ENCODE measurements around the gene LRPAP1. TPM values are rescaled to one million over a fixed set of nuclear protein-coding genes. Genes with fewer than 3 reads are reported as not detected.

Gene LRPAP1
- total RNA-seq, 1 donor from 2014 or later, result 81.6 TPM

DNA sequence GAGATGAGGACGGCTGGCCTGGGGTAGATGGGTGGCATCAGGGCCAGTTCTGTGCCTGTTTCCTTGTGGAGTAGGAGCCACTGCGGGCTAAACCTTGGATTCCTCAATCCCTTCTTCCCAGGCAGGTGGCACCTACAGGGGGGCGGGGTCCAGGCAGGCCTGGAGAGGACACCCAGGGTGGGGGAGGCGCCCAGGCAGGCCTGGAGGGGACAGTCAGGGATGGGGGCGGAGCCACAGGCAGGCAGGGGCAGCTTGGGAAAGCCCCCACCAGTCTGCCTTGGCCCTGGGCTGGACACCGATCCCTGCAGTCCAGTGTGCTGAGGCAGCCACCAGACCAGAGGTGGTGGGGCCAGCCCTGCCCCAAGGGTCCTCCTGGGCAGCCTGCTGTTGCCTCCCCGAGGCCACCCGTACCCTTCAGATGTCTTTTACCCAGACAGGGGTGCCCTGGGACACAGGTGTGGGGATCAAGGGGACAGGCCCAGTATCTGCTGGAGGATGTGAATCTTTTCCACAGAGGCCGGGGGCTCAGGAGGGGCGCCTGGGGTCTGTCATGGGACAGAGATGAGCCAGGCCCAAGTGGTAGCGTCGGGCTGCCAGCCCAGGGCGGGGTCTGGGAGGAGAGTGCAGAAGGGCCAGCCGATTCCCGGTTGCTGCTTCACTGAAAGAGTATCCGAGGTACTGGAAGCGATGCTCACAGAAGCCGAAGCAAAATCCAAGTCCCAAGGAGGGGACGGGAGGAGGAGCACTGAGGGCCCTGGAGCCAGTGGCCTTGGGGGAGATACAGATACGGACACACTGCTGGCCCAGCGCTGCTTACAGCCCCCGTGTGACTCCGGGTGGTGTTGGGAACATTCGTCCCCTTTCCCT, 34.5 kb downstream of the LRPAP1 start:
- no peak overlapping the region for H3K4me3 ChIP-seq (ENCODE audit: low read depth, low read length)
- no peak for DNase-seq (ENCODE audit: low read depth)
- TF ChIP-seq, protein P1, sequence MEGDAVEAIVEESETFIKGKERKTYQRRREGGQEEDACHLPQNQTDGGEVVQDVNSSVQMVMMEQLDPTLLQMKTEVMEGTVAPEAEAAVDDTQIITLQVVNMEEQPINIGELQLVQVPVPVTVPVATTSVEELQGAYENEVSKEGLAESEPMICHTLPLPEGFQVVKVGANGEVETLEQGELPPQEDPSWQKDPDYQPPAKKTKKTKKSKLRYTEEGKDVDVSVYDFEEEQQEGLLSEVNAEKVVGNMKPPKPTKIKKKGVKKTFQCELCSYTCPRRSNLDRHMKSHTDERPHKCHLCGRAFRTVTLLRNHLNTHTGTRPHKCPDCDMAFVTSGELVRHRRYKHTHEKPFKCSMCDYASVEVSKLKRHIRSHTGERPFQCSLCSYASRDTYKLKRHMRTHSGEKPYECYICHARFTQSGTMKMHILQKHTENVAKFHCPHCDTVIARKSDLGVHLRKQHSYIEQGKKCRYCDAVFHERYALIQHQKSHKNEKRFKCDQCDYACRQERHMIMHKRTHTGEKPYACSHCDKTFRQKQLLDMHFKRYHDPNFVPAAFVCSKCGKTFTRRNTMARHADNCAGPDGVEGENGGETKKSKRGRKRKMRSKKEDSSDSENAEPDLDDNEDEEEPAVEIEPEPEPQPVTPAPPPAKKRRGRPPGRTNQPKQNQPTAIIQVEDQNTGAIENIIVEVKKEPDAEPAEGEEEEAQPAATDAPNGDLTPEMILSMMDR (conservative IDR thresholded peaks at IDR 0.05; ENCODE audit: low read depth, low read length), result no peak

DNA sequence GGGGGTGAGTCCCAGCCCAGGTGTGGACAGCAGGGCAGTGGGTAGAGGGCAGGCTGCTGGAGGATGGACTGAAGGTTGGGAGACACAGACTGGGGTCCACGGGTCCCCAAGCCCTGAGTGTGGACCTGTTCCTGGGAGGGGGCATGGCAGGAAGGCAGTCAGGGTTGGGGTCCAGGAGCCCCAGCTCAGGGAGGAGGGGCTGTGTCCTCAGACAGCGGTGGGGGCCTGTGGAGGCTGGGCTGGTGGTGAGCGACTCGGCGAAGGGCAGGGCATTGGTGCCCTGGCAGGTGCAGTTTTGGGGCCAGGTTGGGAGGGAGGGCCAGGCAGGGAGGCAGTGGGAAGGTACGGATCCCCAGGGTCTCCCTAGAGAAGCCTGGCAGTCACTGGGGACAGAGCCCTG, 35.1 kb downstream of the LRPAP1 start:
- H3K4me3 ChIP-seq (ENCODE audit: low read depth, low read length), result no peak overlapping the region
- DNase-seq (ENCODE audit: low read depth), result no peak
- TF ChIP-seq, protein P1 (conservative IDR thresholded peaks at IDR 0.05; ENCODE audit: low read depth, low read length), result no peak

DNA sequence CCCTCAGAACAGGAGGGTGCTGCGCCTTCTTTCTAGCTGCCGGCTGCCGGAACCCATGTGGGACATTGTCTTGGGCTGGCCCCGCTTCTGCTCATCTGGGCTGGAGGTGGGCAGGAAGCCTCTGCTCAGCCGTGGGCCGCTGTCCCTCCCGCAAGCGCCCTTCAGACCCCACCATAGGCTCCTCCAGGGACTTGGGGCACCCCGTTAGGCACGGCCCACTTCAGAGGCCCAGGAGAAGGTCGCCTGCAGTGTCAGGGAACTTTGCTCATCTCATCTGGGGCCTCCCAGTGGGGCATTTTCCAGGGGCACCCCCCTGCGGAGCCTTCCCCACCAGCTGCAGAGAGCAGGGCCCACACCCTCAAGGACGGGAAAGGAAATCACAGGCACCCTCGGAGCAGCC, 36.2 kb downstream of the LRPAP1 start:
- TF ChIP-seq, protein P1 (conservative IDR thresholded peaks at IDR 0.05; ENCODE audit: low read depth, low read length), result no peak
- no peak for DNase-seq (ENCODE audit: low read depth)

DNA sequence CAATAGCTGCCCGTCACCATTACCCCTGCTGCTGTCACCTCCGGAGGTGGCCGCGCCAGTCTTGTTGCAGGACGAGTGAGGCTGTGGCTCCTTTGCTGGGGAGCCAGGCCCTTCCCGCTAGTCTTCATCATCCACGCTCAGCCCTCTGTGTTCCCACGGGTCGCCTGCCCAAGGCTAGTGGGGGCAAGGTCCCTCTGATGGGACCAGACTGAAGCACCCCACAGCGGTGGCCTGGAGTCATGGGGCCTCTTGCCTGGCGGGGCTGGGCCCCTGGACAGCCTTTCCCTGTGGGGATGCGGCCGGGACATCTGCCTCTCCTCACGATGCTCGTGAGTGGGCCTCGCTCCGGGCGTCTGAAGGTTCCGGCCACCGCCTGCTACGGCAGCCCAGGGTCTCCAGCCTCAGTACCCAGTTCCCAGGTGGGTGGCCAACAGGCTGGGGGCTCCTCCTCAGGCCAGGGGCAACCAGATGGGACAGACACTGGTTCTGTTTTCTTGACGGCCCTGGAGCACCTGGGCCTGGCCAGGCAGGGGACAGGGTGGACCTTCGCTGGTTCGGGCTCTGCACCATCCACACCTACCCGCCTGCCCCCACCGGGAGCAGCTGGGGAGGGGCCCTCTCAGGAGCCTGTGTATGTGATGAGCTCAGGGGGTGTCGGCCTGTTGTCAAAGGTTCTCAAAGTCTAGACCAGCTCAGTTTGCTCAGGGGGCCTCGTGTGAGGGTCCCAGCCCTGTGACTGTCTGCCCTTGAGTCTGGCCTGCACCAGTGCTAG, 36.8 kb downstream of the LRPAP1 start:
- TF ChIP-seq, protein P1 (conservative IDR thresholded peaks at IDR 0.05; ENCODE audit: low read depth, low read length), result no peak
- no peak overlapping the region for H3K4me3 ChIP-seq (ENCODE audit: low read depth, low read length)
- DNase-seq (ENCODE audit: low read depth), result no peak

More for the DNA sequence above, 36.2 kb downstream of the LRPAP1 start:
- no peak overlapping the region for H3K4me3 ChIP-seq (ENCODE audit: low read depth, low read length)

DNA sequence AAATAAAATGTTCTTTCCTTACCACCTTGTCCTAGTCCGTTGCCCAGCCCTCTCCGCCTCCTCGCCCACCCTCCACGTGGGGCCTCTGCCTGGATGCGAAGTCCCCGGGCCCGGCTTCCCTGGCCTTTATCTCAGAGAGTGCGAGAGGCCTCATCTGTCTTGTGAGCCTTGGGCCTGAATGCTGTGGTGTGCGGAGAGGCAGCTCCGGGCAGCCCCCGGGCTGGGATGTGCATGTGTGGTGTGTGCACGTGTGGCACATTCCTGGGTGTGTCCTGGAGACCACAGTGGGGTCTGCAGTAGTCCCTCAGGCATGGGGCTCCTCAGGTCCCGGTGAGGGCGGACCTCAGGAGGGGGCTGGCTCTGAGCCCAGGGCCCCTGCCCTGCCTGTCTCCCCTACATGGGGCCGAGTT, 37.8 kb downstream of the LRPAP1 start:
- TF ChIP-seq, protein P1 (conservative IDR thresholded peaks at IDR 0.05; ENCODE audit: low read depth, low read length), result no peak
- DNase-seq (ENCODE audit: low read depth), result no peak
- no peak overlapping the region for H3K4me3 ChIP-seq (ENCODE audit: low read depth, low read length)

DNA sequence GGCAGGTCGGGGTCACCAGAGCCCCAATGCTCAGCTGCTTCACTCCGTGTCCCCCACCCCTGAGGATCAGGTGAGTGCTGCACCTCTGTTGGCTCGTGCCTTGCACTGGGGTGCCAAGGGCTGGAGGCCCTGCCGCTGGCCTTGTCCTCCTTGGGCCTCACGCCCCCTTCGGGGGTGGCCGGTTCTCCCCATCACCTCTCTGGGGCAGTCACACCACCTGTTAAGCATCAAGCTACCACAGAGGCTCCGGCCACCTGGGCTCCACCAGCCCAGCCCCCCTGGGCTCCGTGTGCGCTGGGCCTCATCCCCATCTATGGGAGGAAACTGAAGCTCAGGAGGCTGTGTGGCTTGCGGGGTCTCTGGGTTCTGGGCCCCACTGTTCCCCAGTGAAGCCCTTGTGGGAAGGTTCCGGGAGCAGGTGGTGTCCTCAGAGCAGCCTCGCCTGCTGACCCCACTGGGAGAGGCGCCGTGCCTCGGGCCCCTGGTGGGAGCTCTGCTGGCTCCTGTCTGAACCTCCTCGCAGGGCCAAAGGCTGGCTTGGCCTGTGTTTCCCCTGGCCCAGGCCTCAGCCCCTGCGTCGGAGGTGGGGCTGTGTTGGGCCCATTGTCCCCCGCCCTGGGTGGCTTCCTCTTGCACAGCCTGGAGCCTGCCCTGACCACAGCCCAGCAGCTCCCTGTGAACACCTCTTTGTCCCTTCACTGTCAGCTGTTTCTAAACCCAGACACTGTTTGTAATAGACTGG, 38.3 kb downstream of the LRPAP1 start:
- DNase-seq (ENCODE audit: low read depth), result no peak
- no peak overlapping the region for H3K4me3 ChIP-seq (ENCODE audit: low read depth, low read length)
- TF ChIP-seq, protein P1 (conservative IDR thresholded peaks at IDR 0.05; ENCODE audit: low read depth, low read length), result no peak
